Stimulated activated CD8-positive, alpha-beta memory T cell treated with anti-CD3 and anti-CD28 coated beads, Interleukin-15, amount 100 ng/mL, for 4 hours (primary cell): ENCODE data around the gene TAX1BP3.

ENCODE experiments used
- DNase-seq, 2 donors: peaks; one replicate each; pipeline ENCODE4 v3.0.0-alpha.2; 2020; ENCODE audit warnings: low read depth in 2 of 2

The TAX1BP3 gene

GRCh38 chr17:3626831-3627768 is 41.3 kb downstream of the TAX1BP3 start:
- no peak for DNase-seq

- DNase-seq: no peak
These were observed 45.3 kb downstream of the TAX1BP3 start for GRCh38 chr17:3622977-3623594.

DNA sequence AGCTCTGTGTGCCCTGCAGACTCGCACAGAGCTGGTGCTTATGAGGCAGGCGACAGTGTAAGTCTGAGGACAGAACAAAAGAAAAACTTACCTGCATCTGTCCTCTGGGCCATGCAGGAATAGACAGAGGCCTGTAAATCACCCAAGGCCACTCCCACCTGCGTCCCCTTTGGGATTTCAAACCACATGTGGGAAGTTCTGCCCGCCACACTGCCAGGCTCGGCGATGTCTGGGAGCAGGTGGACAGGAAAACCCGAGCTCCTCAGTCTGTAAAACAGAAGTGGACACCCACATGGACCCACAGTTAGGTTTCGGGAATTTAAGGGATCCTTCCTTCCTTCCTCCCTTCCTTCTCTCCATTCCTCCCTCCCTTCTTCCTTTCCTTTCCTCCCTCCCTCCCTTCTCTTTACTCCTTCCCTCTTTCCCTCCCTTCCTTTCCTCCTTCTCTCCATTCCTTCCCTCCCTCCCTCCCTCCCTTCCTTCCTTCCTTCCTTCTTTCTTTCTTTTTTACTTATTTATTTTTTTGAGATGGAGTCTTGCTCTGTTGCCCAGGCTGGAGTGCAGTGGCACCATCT is 47.1 kb downstream of the TAX1BP3 start:
- no peak for DNase-seq

DNA sequence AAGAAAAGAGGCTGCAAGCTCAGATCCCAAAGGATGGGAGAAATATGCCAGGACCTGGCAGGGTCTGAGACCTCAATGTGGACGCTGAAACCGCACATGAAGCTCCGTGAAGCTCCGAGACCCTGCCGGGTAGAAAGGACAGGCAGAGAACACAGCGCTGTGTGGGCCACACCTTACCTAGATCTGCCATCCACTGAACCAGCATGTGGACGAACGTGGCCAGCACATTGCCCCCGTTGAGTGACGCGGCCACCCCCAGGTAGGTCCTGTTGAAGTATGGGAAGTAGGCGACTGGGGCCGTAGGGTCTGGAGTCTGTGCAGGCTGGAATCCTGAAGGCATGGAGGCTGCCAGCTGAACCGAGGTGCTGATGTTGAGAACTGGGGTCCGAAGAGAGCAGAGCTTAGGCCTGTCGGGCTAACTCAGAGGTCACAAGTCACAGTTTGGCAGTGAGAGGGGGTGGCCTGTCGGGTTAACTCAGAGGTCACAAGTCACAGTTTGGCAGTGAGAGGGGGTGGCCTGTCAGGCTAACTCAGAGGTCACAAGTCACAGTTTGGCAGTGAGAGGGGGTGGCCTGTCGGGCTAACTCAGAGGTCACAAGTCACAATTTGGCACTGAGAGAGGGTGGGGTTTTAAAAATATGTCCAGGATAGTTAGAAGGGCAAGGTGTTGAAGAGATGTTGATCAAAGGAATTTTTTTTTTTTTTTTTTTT is 53.1 kb downstream of the TAX1BP3 start:
- no peak for DNase-seq

DNA sequence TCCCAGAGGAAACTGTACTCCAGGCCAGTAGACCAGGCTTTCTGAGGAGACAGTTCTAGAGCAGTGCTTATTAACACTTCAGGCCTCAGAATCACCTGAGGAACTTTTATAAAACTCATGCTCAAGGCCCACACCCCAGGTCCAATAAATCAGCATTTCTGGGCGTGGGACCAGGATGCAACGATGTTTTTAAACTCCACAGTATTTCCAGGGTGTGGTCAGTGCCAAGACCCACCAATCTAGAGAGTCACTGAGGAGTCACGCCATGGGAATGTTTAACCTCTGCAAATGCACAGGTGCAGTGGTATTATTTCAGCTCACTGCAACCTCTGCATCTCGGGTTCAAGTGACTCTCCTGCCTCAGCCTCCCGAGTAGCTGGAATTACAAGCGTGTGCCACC is 55.3 kb downstream of the TAX1BP3 start:
- no peak for DNase-seq
